ENCODE results near the gene TPM2. TPM values are rescaled to one million over a fixed set of nuclear protein-coding genes. Genes with fewer than 3 reads are reported as not detected.
A peak's percentile ranks its signal among the peaks of the same experiment; 100 is the strongest.

TPM2 gene
- total and polyA plus RNA-seq, 9 of the 15 experiments (the other 6 are each of a cell fraction or from before 2014, with no cell fraction given), result 0.28 to 16.1 (median 4.5) TPM

DNA sequence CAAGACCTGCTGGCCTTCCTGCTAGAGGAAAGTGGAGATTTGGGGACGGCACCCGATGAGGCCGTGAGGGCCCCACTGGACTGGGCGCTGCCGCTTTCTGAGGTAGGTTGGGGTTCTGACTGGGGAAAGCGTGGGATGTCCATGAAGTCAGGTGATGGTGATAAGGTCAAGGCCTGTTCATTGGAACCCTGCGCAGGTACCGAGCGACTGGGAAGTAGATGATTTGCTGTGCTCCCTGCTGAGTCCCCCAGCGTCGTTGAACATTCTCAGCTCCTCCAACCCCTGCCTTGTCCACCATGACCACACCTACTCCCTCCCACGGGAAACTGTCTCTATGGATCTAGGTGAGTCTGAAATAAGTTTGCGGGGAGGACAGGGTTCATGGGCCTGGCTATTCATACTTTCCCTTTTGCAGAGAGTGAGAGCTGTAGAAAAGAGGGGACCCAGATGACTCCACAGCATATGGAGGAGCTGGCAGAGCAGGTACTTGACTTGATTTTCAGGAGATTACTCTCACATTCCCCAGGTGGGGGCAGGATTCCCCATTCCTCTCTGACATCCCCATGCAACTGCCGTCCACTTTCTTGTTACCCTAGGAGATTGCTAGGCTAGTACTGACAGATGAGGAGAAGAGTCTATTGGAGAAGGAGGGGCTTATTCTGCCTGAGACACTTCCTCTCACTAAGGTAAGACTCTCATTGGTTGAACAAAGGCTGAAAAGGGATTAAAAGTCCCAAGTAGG lies 43.2 kb upstream of the TPM2 start (continued):
- TF ChIP-seq, protein P1, sequence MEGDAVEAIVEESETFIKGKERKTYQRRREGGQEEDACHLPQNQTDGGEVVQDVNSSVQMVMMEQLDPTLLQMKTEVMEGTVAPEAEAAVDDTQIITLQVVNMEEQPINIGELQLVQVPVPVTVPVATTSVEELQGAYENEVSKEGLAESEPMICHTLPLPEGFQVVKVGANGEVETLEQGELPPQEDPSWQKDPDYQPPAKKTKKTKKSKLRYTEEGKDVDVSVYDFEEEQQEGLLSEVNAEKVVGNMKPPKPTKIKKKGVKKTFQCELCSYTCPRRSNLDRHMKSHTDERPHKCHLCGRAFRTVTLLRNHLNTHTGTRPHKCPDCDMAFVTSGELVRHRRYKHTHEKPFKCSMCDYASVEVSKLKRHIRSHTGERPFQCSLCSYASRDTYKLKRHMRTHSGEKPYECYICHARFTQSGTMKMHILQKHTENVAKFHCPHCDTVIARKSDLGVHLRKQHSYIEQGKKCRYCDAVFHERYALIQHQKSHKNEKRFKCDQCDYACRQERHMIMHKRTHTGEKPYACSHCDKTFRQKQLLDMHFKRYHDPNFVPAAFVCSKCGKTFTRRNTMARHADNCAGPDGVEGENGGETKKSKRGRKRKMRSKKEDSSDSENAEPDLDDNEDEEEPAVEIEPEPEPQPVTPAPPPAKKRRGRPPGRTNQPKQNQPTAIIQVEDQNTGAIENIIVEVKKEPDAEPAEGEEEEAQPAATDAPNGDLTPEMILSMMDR (IDR thresholded peaks at IDR 0.05 in 2 of 3, conservative IDR thresholded peaks at IDR 0.05 in 1 of 3; ENCODE audit: insufficient read depth in 2 of 3, low read depth in 1 of 3, low read length in 3 of 3), result peak in 1 of 3 experiments; percentile 21; a peak in 1 of 6 replicates
- TF ChIP-seq, protein P2, sequence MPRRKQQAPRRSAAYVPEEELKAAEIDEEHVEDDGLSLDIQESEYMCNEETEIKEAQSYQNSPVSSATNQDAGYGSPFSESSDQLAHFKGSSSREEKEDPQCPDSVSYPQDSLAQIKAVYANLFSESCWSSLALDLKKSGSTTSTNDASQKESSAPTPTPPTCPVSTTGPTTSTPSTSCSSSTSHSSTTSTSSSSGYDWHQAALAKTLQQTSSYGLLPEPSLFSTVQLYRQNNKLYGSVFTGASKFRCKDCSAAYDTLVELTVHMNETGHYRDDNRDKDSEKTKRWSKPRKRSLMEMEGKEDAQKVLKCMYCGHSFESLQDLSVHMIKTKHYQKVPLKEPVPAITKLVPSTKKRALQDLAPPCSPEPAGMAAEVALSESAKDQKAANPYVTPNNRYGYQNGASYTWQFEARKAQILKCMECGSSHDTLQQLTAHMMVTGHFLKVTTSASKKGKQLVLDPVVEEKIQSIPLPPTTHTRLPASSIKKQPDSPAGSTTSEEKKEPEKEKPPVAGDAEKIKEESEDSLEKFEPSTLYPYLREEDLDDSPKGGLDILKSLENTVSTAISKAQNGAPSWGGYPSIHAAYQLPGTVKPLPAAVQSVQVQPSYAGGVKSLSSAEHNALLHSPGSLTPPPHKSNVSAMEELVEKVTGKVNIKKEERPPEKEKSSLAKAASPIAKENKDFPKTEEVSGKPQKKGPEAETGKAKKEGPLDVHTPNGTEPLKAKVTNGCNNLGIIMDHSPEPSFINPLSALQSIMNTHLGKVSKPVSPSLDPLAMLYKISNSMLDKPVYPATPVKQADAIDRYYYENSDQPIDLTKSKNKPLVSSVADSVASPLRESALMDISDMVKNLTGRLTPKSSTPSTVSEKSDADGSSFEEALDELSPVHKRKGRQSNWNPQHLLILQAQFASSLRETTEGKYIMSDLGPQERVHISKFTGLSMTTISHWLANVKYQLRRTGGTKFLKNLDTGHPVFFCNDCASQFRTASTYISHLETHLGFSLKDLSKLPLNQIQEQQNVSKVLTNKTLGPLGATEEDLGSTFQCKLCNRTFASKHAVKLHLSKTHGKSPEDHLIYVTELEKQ (CRISPR knock-in tag; IDR thresholded peaks at IDR 0.05), result no peak
- no peak for TF ChIP-seq MED1 (CRISPR knock-in tag; IDR thresholded peaks at IDR 0.05; ENCODE audit: borderline replicate concordance)
- TF ChIP-seq, protein P3, sequence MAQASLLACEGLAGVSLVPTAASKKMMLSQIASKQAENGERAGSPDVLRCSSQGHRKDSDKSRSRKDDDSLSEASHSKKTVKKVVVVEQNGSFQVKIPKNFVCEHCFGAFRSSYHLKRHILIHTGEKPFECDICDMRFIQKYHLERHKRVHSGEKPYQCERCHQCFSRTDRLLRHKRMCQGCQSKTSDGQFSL (CRISPR knock-in tag; IDR thresholded peaks at IDR 0.05), result no peak
- TF ChIP-seq, protein P3 (tag; IDR thresholded peaks at IDR 0.05), result no peak
- TF ChIP-seq, protein P4, sequence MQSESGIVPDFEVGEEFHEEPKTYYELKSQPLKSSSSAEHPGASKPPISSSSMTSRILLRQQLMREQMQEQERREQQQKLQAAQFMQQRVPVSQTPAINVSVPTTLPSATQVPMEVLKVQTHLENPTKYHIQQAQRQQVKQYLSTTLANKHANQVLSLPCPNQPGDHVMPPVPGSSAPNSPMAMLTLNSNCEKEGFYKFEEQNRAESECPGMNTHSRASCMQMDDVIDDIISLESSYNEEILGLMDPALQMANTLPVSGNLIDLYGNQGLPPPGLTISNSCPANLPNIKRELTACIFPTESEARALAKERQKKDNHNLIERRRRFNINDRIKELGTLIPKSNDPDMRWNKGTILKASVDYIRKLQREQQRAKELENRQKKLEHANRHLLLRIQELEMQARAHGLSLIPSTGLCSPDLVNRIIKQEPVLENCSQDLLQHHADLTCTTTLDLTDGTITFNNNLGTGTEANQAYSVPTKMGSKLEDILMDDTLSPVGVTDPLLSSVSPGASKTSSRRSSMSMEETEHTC (IDR thresholded peaks at IDR 0.05), result no peak
- no peak for TF ChIP-seq ZNF3 (CRISPR knock-in tag; IDR thresholded peaks at IDR 0.05)
- 0 out of 2 replicates have a peak, but pooled peaks have one; percentile 42 for TF ChIP-seq ZFX (CRISPR knock-in tag; IDR thresholded peaks at IDR 0.05)
- no peak for TF ChIP-seq ZNF146 (CRISPR knock-in tag; IDR thresholded peaks at IDR 0.05; ENCODE audit: unreplicated experiment)
- no peak for TF ChIP-seq RBM34 (IDR thresholded peaks at IDR 0.05; ENCODE audit: borderline replicate concordance, insufficient read depth, low read length)
- TF ChIP-seq ZSCAN32 (CRISPR knock-in tag; IDR thresholded peaks at IDR 0.05), result no peak
- peak; percentile 76 for TF ChIP-seq SPI1 (IDR thresholded peaks at IDR 0.05; ENCODE audit: borderline replicate concordance, low read depth, low read length)
- peak in 1 of 2 experiments; percentile 16; a peak in 1 of 4 replicates for TF ChIP-seq HDAC1 (IDR thresholded peaks at IDR 0.05)
- no peak for TF ChIP-seq SMARCA5 (IDR thresholded peaks at IDR 0.05)
- no peak for TF ChIP-seq ARNT (IDR thresholded peaks at IDR 0.05)
- TF ChIP-seq POLR2H (tag; IDR thresholded peaks at IDR 0.05; ENCODE audit: low read depth), result no peak
- no peak for TF ChIP-seq RBM39 (optimal IDR thresholded peaks at IDR 0.05; ENCODE audit: low read depth, low read length)
- TF ChIP-seq PURB (CRISPR knock-in tag; IDR thresholded peaks at IDR 0.05; ENCODE audit: low read depth), result no peak
- no peak for TF ChIP-seq ZNF232 (CRISPR knock-in tag; IDR thresholded peaks at IDR 0.05)
- TF ChIP-seq TEAD2 (tag; IDR thresholded peaks at IDR 0.05), result peak; percentile 51; the same call in 1 of the 2 replicates
- no peak for TF ChIP-seq NCOA6 (IDR thresholded peaks at IDR 0.05)
- no peak for TF ChIP-seq CREM (IDR thresholded peaks at IDR 0.05; ENCODE audit: low read depth)
